HG03095 (cell line): ENCODE measurements around the gene PEX14.
"Not testable (repeated sequence)": the region's sequence is repeated elsewhere in the genome, so short reads cannot be mapped to it uniquely, and the experiment has no call there.

ENCODE experiments used
- ATAC-seq: cut with Tn5 transposase; IDR thresholded peaks from one replicate; pipeline ENCODE4 v1.9.1; 2021; ENCODE audit warnings: moderate library complexity; ENCODE audit not compliant: unreplicated experiment

PEX14 gene

DNA sequence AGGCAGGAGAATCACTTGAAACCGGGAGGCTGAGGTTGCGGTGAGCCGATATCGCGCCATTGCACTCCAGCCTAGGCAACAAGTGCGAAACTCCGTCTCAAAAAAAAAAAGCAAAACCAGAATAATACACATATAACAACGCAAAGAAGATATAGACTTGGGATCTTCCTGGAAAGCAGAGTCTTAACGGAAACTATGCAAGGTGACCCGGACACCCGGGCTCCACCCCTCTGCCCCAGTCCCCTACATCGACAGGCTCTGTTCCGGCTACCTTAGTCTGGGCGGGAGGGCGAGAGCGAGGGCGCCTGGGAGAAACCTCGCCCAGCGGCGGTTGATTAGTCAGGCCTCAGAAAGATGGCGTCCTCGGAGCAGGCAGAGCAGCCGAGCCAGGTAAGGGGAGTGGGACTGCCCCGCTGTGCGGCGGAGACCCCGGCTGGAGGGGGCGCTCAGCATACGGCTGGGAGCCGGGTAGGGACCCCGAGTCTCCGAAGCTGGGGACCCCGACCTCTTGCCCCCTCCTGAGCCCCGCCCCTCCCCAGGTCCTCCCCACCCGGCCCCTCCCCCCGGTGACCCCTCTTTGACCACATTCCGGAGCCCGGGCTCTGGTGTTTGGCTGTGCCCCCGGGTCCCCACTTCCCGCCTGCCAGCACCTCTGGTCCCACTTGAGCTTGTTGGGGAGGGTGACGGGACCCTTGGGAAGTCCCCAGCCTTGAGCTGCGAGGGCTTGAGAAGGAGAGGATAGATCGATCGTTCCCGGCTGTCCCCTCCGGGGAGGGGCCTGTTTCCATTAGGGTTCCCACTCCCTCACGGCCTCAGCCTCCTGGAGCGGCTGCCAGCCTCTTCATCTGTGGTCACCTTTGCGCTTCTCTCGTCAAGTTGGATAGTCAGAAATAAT, at the start of gene PEX14:
Gene PEX14 (plus strand): TSS at position 338 of the 895 bp plus-strand sequence. CDS start 17 bp downstream, at position 355.
- ATAC-seq = peak; percentile 53

- not testable (repeated sequence) for ATAC-seq
These were observed 48.8 kb upstream of the PEX14 start for GRCh38 chr1:10425826-10426534.

GRCh38 chr1:10426535-10426848, 48.3 kb upstream of the PEX14 start:
- not testable (repeated sequence) for ATAC-seq

GRCh38 chr1:10428984-10429383, 45.8 kb upstream of the PEX14 start:
- ATAC-seq = no peak

DNA sequence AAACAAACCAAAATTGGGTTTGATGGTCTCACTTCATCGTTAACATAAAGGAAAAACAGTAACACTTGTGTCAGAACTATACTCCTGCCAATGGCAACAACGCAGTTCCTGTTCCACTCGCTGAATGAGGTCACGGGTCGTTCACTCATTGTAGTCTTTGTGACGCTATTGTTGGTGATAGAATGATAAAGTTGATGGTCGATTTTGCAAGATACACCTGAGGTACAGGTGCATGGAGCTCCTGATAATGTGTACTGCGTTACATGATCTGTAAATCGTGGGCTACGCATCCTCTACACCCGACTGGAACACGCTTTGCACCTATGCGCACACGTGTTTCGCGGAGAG, 44.9 kb upstream of the PEX14 start:
- no peak for ATAC-seq

- ATAC-seq = peak; percentile 65
These were observed 44.3 kb upstream of the PEX14 start, which contains the start of gene CENPS for GRCh38 chr1:10430216-10431069. TSS of gene CENPS (plus strand) at chr1:10430433. CDS start at chr1:10430518, 85 bp downstream.

GRCh38 chr1:10431070-10431730, 43.5 kb upstream of the PEX14 start:
- no peak for ATAC-seq

- no peak for ATAC-seq
These were observed 41.6 kb upstream of the PEX14 start for GRCh38 chr1:10432910-10433700.

DNA sequence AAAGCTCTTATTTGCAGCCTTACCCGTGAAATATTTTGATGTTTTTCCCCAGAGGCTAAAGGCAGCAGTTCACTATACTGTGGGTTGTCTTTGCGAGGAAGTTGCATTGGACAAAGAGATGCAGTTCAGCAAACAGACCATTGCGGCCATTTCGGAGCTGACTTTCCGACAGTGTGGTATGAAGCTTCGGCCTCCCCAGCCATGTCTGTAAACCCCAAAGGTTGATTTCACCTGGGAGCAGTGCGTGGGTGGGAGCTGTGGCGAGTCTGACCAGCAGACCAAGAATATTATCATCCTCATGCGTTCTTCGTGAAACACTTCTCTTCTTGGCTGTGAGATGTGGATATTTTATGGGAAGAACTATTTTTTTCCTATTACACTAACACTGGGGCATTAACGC, 41.0 kb upstream of the PEX14 start:
- no peak for ATAC-seq

- no peak for ATAC-seq
These were observed 40.2 kb upstream of the PEX14 start for GRCh38 chr1:10434590-10434989.

DNA sequence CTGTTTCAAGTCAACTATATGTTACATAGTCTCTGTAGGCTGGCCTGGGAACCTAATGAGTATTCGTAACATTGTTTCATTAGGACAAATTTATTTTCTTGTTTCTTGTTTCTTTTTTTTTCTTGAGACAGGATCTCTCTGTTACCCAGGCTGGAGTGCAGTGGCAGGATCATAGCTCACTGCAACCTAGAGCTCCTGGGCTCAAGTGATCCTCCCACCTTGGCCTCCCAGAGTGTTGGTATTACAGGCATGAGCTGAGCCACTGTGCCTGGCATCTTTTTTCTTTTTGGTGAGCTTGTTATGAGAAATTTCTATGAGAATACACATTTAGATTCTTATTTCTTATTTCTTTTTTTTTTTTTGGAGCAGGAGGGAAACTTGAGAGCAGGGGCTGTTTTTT, 37.7 kb upstream of the PEX14 start:
- no peak for ATAC-seq

DNA sequence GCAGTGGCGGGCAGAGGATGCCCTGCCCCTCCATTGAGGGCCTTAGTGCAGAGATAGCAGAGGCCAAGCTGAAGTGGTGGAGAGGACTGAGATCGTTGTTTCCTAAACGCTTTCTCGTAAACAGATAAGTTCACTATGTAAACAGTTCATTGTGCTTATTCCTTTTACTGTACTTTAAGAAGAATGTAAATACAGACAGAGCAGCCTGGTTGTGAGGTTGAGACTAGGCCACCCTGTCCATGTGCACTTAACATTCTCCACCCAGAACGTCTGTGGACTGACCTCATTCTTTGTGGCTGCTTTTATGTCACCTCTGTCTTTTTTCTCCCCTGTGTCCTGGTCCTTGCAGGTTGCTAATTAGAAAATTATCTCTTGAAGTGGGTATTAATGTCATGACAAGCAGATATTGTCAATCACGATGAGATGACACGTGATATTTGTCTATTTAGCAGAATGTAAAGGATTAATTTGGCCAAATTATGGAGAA, 36.0 kb upstream of the PEX14 start:
- no peak for ATAC-seq

DNA sequence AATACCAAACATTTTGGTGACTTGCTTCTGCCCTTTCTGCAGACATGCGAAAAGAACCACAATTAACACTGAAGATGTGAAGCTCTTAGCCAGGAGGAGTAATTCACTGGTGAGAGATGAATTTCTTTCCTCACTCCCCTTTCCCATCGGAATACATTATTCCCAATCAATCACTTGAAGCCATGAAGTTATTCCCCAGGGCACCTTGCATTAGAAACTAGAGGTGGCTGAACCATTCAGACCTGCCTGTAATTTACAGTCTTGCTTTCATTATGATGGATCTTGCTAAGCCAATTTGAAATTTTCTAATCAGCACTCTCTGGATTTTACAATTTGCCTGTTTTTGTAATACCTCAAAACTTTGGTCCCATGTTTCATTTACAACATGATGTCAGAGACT, 34.4 kb upstream of the PEX14 start:
- no peak for ATAC-seq

DNA sequence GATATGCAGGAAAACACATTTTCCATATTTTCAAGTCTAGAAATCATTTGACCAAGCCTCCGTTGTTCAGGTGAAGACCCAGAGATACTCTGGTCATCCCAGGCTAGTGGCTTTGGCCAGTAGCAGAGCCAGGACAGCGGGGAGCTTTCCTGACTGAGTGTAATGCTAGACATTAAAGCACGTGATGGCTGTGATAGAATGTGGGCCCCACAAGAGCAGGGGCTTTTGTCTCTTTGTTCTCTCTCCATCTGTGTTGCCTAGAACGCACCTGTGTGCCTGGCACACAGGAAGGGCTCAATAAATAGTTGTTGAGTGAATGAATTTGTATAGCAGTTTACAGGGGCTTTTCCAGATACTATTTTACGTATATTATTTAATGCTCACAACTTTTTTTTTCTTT, 34.0 kb upstream of the PEX14 start:
- no peak for ATAC-seq

DNA sequence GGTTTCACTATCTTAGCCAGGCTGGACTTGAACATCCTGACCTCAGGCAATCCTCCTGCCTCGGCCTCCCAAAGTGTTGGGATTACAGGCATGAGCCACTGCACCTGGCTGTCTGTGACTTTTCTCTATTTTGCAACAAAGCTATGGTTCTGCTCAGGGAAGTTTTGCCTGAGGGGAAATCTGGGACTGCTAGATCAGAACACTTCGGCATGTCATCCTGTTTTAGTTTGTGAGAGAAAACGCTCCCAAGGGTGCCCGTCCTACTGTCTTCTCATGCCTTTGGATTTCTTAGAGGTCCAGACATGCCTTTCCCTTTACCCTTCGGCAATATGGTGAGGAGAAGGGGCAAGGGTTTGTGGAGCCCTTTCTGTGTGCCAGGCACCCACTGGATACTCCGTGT, 30.5 kb upstream of the PEX14 start:
- no peak for ATAC-seq

DNA sequence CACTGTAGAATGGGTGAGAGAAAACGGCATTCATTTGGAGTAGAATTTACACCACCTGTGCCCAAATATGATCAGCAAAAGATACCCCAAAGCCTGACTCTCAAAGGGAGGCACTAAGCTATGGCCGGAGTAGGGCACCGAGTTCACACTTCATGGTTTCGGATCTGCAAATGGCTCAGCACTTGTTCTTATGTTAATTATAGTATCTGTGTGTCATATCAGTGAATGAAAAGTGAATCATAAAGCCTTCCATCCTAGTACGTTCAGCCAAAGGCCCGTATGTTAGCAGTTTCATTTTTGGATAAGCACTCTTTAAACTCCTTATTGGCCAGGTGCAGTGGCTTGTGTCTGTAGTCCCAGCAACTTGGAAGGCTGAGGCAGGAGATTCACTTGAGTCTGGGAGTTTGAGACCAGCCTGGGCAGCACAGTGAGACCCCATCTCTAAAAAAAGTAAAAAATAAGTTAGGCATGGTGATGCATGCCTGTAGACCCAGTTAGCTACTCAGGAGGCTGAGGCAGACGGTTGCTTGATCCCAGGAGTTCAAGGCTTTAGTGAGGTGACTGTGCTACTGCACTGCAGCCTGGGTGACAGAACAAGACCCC, 29.9 kb upstream of the PEX14 start:
- no peak for ATAC-seq

DNA sequence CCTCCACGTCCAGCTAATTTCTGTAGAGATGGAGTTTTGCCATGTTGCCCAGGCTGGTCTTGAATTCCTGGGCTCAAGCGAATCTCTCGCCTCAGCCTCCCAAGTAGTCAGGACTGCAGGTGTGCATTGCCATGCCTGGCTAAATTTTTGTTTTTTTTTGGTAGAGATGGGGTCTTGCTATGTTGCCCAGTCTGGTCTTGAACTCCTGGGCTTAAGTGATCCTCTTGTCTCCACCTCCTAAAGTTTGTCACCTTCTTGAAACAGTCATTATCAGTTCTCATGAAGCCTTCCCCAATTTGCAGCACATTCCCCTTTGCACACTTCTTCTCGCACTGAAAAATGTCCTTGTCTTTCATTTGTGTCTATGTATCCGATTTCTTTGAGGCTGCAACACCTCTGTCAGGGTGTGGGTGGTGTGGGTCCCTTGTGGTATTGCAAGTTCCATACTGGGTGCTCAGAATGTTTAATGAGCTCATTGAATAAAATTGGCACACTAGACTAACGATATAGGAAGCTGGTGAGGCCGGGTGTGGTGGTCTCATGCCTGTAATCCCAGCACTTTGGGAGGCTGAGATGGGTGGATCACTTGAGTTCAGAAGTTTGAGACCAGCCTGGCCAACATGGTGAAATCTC, 27.8 kb upstream of the PEX14 start:
- ATAC-seq = no peak

GRCh38 chr1:10449751-10450150, 25.0 kb upstream of the PEX14 start, which contains the start of gene CORT:
TSS of gene CORT (plus strand) at chr1:10450031. CDS start at chr1:10450224, 193 bp downstream.
- ATAC-seq = no peak
